GM23338 (cell line): ENCODE results near the gene PTPRE. TPM values are rescaled to one million over a fixed set of nuclear protein-coding genes. Genes with fewer than 3 reads are reported as not detected.

Source experiments
- ATAC-seq: fragments of 200-7000 bp; cut with Tn5 transposase; 3 replicates; pipeline ENCODE4 v1.9.1; 2020
- DNase-seq: peaks from one replicate; pipeline ENCODE4 v3.0.0-alpha.2; 2015; ENCODE audit warnings: low spot score
- H2AFZ ChIP-seq: fragments of 200-600 bp; sonication (generic); 2 replicates; pipeline ENCODE4 v1.8.0; 2016; ENCODE audit warnings: antibody characterized with exemption, mild to moderate bottlenecking, moderate library complexity
- H3F3A ChIP-seq: fragments of 200-600 bp; sonication (generic); replicated peaks from 2 replicates; pipeline ENCODE4 v1.8.0; 2017; ENCODE audit warnings: antibody characterized with exemption, mixed run types, low read depth
- H3K27ac ChIP-seq: fragments of 200-600 bp; sonication (generic); 2 replicates; pipeline ENCODE4 v1.6.1; 2016; ENCODE audit warnings: low read depth
- H3K27me3 ChIP-seq: fragments of 200-600 bp; sonication (generic); 2 replicates; pipeline ENCODE4 v1.8.0; 2016; ENCODE audit warnings: mild to moderate bottlenecking, mixed run types, moderate library complexity; ENCODE audit not compliant: insufficient read depth
- H3K36me3 ChIP-seq: fragments of 200-600 bp; sonication (generic); 2 replicates; pipeline ENCODE4 v1.8.0; 2016; ENCODE audit warnings: mild to moderate bottlenecking; ENCODE audit not compliant: insufficient read depth
- H3K4me1 ChIP-seq: fragments of 200-600 bp; sonication (generic); 2 replicates; pipeline ENCODE4 v1.8.0; 2016; ENCODE audit warnings: mild to moderate bottlenecking, moderate library complexity; ENCODE audit not compliant: insufficient read depth
- H3K4me2 ChIP-seq: fragments of 200-600 bp; sonication (generic); 2 replicates; pipeline ENCODE4 v1.7.1; 2017; ENCODE audit warnings: mixed run types
- H3K4me3 ChIP-seq: fragments of 200-600 bp; sonication (generic); 2 replicates; pipeline ENCODE4 v1.6.1; 2016; ENCODE audit warnings: mixed run types
- H3K79me2 ChIP-seq: fragments of 200-600 bp; sonication (generic); replicated peaks from 2 replicates; pipeline ENCODE4 v1.8.0; 2017; ENCODE audit warnings: mild to moderate bottlenecking; ENCODE audit not compliant: insufficient read depth
- H3K9me2 ChIP-seq: fragments of 200-600 bp; sonication (generic); 2 replicates; pipeline ENCODE4 v1.8.0; 2017; ENCODE audit not compliant: insufficient read depth
- H4K20me1 ChIP-seq: fragments of 200-600 bp; sonication (generic); replicated peaks from 2 replicates; pipeline ENCODE4 v1.8.0; 2017; ENCODE audit warnings: mild to moderate bottlenecking; ENCODE audit not compliant: insufficient read depth
- H3K27ac Mint-ChIP-seq: 2 replicates; pipeline ENCODE4 v1.8.0; 2020; ENCODE audit warnings: inconsistent platforms, mild to moderate bottlenecking, moderate library complexity, mixed read lengths
- H3K27me3 Mint-ChIP-seq: 3 replicates; pipeline ENCODE4 v1.8.0; 2022; ENCODE audit warnings: low read depth, mild to moderate bottlenecking, moderate library complexity, mixed read lengths, inconsistent platforms; ENCODE audit not compliant: insufficient read depth, poor library complexity
- H3K36me3 Mint-ChIP-seq: 3 replicates; pipeline ENCODE4 v1.8.0; 2021; ENCODE audit warnings: low read depth, mild to moderate bottlenecking, inconsistent platforms, moderate library complexity, mixed read lengths
- H3K4me1 Mint-ChIP-seq: 3 replicates; pipeline ENCODE4 v1.8.0; 2020; ENCODE audit warnings: mild to moderate bottlenecking, inconsistent platforms, mixed read lengths
- H3K4me3 Mint-ChIP-seq: 3 replicates; pipeline ENCODE4 v1.8.0; 2021; ENCODE audit warnings: moderate library complexity, mild to moderate bottlenecking, inconsistent platforms, mixed read lengths
- H3K9me3 Mint-ChIP-seq: 3 replicates; pipeline ENCODE4 v1.8.0; 2020; ENCODE audit warnings: moderate library complexity, mild to moderate bottlenecking, inconsistent platforms, mixed read lengths
- CREB1 ChIP-seq: fragments of 250-450 bp; sonication (Bioruptor Pico); IDR thresholded peaks from 2 replicates; pipeline ENCODE4 v1.5.0; 2020; ENCODE audit warnings: low read depth, mild to moderate bottlenecking, moderate library complexity
- EZH2 ChIP-seq: fragments of 200-600 bp; sonication (generic); IDR thresholded peaks from one replicate; pipeline ENCODE4 v1.8.0; 2017; ENCODE audit warnings: antibody characterized with exemption, mild to moderate bottlenecking, low read depth; ENCODE audit not compliant: unreplicated experiment
- EZH2phosphoT487 ChIP-seq: fragments of 200-600 bp; sonication (generic); IDR thresholded peaks from one replicate; pipeline ENCODE4 v1.8.1; 2018; ENCODE audit warnings: antibody characterized with exemption; ENCODE audit not compliant: unreplicated experiment
- JUNB ChIP-seq: IDR thresholded peaks from one replicate; pipeline ENCODE4 v1.6.1; 2016; ENCODE audit warnings: antibody characterized with exemption; ENCODE audit not compliant: unreplicated experiment
- NANOG ChIP-seq: IDR thresholded peaks from 2 replicates; pipeline ENCODE4 v1.6.1; 2016; ENCODE audit warnings: antibody characterized with exemption, borderline replicate concordance
- POLR2AphosphoS5 ChIP-seq: IDR thresholded peaks from 2 replicates; pipeline ENCODE4 v1.6.1; 2016; ENCODE audit warnings: antibody characterized with exemption, low read depth
- STAT1 ChIP-seq: IDR thresholded peaks from one replicate; pipeline ENCODE4 v1.6.1; 2016; ENCODE audit warnings: antibody characterized with exemption; ENCODE audit not compliant: unreplicated experiment
- ZNF114 ChIP-seq: fragments of 250-450 bp; sonication (Bioruptor Pico); IDR thresholded peaks from 2 replicates; pipeline ENCODE4 v1.5.0; 2020; ENCODE audit warnings: mild to moderate bottlenecking, moderate library complexity
- ZNF331 ChIP-seq: fragments of 250-450 bp; sonication (Bioruptor Pico); IDR thresholded peaks from 2 replicates; pipeline ENCODE4 v1.5.0; 2020; ENCODE audit warnings: low read depth, mild to moderate bottlenecking, moderate library complexity
- polyA plus RNA-seq: library from polyadenylated mRNA; unstranded; fragments of >200 nt; fragmentation: Nextera tagmentation; extraction: Ambion mirVana; gene quantifications from 2 replicates; pipeline ENCODE4 v1.2.1, GENCODE V29; 2016
- total RNA-seq: library from RNA; depleted of rRNA; stranded (reverse); fragments of >200 nt; shearing (Covaris generic); gene quantifications from 2 replicates; pipeline ENCODE4 v1.2.3, GENCODE V29; 2014
- TF ChIP-seq, protein P1 (sequence below): IDR thresholded peaks from 2 replicates; pipeline ENCODE4 v1.6.1; 2016; ENCODE audit warnings: antibody characterized with exemption
- TF ChIP-seq, protein P2 (sequence below), 2 experiments: fragments of 200-600 bp in 1 of 2; sonication (generic) in 1 of 2; conservative IDR thresholded peaks; 2 replicates each; pipeline versions ENCODE4 v1.5.1 to v1.6.1; 2016 to 2017; ENCODE audit warnings: antibody characterized with exemption in 2 of 2, low read depth in 2 of 2, mild to moderate bottlenecking in 2 of 2, moderate library complexity in 1 of 2
- TF ChIP-seq, protein P3 (sequence below): IDR thresholded peaks from one replicate; pipeline ENCODE4 v1.6.1; 2018; ENCODE audit warnings: antibody characterized with exemption; ENCODE audit not compliant: unreplicated experiment
- TF ChIP-seq, protein P4 (sequence below): fragments of 250-450 bp; sonication (Bioruptor Pico); IDR thresholded peaks from 2 replicates; pipeline ENCODE4 v1.5.0; 2020; ENCODE audit warnings: mild to moderate bottlenecking, moderate library complexity

The PTPRE gene
- total and polyA plus RNA-seq, 2 experiments from 2014 or later: 0.34 to 0.42 TPM

DNA sequence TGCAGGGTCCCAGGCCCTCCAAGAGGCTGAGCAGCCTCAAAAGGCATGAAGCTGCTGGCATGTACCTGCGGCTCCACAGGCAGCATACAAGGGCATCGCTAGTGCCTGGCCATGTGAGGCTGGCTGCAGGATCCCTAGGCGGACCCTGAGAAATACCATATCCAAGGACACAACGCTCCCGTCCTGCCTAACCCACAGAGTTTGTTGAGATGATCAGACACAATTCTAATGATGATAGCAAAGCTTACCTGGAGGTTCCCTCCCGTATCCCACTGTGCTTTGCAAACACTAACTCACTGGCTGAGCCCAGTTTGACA is 31.5 kb upstream of the PTPRE start:
- Mint-ChIP-seq H3K4me3 (no peak overlapping the region), H3K36me3 (no peaks in the 10 kb centered on the region), H3K27ac (no peak overlapping the region), H3K9me3 (peaks cover under 1% of the 10 kb centered on the region; the same call in 2 of the 3 replicates), H3K4me1 (no peaks in the 10 kb centered on the region; the same call in 2 of the 3 replicates), H3K27me3 (no peaks in the 10 kb centered on the region)
- Histone ChIP-seq H3K27me3 (no peaks in the 10 kb centered on the region), H2AFZ (no peak overlapping the region), H3K79me2 (no peaks in the 10 kb centered on the region), H3K9me2 (no peaks in the 10 kb centered on the region), H3K36me3 (no peaks in the 10 kb centered on the region), H3K4me1 (no peaks in the 10 kb centered on the region), H3K27ac (no peak overlapping the region), H4K20me1 (no peaks in the 10 kb centered on the region), H3K4me3 (no peak overlapping the region), H3K4me2 (no peak overlapping the region), H3F3A (no peaks in the 10 kb centered on the region)
- no peak for ATAC-seq
- no peak for DNase-seq
- no peak for TF ChIP-seq EZH2
- TF ChIP-seq ZNF331 (CRISPR knock-in tag): no peak
- no peak for TF ChIP-seq STAT1
- TF ChIP-seq ZNF114 (CRISPR knock-in tag): no peak
- TF ChIP-seq POLR2AphosphoS5: no peak
- no peak for TF ChIP-seq NANOG
- TF ChIP-seq, protein P1, sequence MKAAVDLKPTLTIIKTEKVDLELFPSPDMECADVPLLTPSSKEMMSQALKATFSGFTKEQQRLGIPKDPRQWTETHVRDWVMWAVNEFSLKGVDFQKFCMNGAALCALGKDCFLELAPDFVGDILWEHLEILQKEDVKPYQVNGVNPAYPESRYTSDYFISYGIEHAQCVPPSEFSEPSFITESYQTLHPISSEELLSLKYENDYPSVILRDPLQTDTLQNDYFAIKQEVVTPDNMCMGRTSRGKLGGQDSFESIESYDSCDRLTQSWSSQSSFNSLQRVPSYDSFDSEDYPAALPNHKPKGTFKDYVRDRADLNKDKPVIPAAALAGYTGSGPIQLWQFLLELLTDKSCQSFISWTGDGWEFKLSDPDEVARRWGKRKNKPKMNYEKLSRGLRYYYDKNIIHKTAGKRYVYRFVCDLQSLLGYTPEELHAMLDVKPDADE: no peak
- TF ChIP-seq, protein P2, sequence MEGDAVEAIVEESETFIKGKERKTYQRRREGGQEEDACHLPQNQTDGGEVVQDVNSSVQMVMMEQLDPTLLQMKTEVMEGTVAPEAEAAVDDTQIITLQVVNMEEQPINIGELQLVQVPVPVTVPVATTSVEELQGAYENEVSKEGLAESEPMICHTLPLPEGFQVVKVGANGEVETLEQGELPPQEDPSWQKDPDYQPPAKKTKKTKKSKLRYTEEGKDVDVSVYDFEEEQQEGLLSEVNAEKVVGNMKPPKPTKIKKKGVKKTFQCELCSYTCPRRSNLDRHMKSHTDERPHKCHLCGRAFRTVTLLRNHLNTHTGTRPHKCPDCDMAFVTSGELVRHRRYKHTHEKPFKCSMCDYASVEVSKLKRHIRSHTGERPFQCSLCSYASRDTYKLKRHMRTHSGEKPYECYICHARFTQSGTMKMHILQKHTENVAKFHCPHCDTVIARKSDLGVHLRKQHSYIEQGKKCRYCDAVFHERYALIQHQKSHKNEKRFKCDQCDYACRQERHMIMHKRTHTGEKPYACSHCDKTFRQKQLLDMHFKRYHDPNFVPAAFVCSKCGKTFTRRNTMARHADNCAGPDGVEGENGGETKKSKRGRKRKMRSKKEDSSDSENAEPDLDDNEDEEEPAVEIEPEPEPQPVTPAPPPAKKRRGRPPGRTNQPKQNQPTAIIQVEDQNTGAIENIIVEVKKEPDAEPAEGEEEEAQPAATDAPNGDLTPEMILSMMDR (conservative IDR thresholded peaks at IDR 0.05; ENCODE audit: low read depth in 2 of 2): no peak
- no peak for TF ChIP-seq JUNB
- TF ChIP-seq EZH2phosphoT487: no peak
- TF ChIP-seq, protein P3, sequence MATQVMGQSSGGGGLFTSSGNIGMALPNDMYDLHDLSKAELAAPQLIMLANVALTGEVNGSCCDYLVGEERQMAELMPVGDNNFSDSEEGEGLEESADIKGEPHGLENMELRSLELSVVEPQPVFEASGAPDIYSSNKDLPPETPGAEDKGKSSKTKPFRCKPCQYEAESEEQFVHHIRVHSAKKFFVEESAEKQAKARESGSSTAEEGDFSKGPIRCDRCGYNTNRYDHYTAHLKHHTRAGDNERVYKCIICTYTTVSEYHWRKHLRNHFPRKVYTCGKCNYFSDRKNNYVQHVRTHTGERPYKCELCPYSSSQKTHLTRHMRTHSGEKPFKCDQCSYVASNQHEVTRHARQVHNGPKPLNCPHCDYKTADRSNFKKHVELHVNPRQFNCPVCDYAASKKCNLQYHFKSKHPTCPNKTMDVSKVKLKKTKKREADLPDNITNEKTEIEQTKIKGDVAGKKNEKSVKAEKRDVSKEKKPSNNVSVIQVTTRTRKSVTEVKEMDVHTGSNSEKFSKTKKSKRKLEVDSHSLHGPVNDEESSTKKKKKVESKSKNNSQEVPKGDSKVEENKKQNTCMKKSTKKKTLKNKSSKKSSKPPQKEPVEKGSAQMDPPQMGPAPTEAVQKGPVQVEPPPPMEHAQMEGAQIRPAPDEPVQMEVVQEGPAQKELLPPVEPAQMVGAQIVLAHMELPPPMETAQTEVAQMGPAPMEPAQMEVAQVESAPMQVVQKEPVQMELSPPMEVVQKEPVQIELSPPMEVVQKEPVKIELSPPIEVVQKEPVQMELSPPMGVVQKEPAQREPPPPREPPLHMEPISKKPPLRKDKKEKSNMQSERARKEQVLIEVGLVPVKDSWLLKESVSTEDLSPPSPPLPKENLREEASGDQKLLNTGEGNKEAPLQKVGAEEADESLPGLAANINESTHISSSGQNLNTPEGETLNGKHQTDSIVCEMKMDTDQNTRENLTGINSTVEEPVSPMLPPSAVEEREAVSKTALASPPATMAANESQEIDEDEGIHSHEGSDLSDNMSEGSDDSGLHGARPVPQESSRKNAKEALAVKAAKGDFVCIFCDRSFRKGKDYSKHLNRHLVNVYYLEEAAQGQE: no peak
- no peak for TF ChIP-seq CREB1 (CRISPR knock-in tag)
- TF ChIP-seq, protein P4, sequence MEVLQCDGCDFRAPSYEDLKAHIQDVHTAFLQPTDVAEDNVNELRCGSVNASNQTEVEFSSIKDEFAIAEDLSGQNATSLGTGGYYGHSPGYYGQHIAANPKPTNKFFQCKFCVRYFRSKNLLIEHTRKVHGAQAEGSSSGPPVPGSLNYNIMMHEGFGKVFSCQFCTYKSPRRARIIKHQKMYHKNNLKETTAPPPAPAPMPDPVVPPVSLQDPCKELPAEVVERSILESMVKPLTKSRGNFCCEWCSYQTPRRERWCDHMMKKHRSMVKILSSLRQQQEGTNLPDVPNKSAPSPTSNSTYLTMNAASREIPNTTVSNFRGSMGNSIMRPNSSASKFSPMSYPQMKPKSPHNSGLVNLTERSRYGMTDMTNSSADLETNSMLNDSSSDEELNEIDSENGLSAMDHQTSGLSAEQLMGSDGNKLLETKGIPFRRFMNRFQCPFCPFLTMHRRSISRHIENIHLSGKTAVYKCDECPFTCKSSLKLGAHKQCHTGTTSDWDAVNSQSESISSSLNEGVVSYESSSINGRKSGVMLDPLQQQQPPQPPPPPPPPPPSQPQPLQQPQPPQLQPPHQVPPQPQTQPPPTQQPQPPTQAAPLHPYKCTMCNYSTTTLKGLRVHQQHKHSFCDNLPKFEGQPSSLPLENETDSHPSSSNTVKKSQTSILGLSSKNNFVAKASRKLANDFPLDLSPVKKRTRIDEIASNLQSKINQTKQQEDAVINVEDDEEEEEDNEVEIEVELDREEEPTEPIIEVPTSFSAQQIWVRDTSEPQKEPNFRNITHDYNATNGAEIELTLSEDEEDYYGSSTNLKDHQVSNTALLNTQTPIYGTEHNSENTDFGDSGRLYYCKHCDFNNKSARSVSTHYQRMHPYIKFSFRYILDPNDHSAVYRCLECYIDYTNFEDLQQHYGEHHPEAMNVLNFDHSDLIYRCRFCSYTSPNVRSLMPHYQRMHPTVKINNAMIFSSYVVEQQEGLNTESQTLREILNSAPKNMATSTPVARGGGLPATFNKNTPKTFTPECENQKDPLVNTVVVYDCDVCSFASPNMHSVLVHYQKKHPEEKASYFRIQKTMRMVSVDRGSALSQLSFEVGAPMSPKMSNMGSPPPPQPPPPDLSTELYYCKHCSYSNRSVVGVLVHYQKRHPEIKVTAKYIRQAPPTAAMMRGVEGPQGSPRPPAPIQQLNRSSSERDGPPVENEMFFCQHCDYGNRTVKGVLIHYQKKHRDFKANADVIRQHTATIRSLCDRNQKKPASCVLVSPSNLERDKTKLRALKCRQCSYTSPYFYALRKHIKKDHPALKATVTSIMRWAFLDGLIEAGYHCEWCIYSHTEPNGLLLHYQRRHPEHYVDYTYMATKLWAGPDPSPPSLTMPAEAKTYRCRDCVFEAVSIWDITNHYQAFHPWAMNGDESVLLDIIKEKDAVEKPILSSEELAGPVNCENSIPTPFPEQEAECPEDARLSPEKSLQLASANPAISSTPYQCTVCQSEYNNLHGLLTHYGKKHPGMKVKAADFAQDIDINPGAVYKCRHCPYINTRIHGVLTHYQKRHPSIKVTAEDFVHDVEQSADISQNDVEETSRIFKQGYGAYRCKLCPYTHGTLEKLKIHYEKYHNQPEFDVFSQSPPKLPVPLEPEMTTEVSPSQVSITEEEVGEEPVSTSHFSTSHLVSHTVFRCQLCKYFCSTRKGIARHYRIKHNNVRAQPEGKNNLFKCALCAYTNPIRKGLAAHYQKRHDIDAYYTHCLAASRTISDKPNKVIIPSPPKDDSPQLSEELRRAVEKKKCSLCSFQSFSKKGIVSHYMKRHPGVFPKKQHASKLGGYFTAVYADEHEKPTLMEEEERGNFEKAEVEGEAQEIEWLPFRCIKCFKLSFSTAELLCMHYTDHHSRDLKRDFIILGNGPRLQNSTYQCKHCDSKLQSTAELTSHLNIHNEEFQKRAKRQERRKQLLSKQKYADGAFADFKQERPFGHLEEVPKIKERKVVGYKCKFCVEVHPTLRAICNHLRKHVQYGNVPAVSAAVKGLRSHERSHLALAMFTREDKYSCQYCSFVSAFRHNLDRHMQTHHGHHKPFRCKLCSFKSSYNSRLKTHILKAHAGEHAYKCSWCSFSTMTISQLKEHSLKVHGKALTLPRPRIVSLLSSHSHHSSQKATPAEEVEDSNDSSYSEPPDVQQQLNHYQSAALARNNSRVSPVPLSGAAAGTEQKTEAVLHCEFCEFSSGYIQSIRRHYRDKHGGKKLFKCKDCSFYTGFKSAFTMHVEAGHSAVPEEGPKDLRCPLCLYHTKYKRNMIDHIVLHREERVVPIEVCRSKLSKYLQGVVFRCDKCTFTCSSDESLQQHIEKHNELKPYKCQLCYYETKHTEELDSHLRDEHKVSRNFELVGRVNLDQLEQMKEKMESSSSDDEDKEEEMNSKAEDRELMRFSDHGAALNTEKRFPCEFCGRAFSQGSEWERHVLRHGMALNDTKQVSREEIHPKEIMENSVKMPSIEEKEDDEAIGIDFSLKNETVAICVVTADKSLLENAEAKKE (CRISPR knock-in tag): no peak
